Choroid plexus epithelial cell (primary cell): Measurements from ENCODE around the gene DENR.
A peak's percentile ranks its signal among the peaks of the same experiment; 100 is the strongest.

Experiments used
- DNase-seq: peaks from one replicate; pipeline ENCODE4 v3.0.0-alpha.2; 2010; ENCODE audit warnings: low read depth
- H3K4me3 ChIP-seq: 2 replicates; pipeline ENCODE4 v1.5.1; 2011; ENCODE audit warnings: low read depth, mild to moderate bottlenecking, control low read depth, low read length, moderate library complexity
- TF ChIP-seq, protein P1 (sequence below): conservative IDR thresholded peaks from 2 replicates; pipeline ENCODE4 v1.5.1; 2011; ENCODE audit warnings: low read depth, mild to moderate bottlenecking, control low read depth, inconsistent platforms, low read length, moderate library complexity

Gene DENR

DNA sequence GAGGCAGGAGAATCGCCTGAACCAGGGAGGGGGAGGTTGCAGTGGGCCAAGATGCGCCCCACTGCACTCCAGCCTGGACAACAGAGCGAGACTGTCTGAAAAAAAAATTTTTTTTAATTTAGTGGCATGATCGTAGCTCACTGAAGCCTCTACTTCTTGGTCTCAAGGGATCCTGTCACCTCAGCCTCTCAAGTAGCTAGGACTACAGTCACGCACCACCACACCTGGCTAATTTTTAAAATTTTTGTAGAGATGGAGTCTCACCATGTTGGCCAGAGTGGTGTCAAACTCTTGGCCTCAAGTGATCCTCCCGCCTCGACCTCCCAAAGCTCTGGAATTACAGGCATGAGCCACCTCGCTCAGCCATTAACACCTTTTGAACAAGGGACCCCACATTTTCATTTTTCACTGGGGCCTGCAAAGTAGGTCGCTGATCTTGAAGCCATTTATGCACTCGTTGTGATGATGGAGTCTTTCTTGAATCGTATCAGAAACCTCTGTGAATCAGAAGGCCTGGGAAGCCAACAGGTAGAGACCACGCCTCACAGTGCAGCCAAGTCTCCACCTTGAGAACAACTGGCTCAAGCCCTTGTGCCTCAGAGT, 27.9 kb upstream of the DENR start:
- H3K4me3 ChIP-seq = no peak overlapping the region
- no peak for DNase-seq
- TF ChIP-seq, protein P1, sequence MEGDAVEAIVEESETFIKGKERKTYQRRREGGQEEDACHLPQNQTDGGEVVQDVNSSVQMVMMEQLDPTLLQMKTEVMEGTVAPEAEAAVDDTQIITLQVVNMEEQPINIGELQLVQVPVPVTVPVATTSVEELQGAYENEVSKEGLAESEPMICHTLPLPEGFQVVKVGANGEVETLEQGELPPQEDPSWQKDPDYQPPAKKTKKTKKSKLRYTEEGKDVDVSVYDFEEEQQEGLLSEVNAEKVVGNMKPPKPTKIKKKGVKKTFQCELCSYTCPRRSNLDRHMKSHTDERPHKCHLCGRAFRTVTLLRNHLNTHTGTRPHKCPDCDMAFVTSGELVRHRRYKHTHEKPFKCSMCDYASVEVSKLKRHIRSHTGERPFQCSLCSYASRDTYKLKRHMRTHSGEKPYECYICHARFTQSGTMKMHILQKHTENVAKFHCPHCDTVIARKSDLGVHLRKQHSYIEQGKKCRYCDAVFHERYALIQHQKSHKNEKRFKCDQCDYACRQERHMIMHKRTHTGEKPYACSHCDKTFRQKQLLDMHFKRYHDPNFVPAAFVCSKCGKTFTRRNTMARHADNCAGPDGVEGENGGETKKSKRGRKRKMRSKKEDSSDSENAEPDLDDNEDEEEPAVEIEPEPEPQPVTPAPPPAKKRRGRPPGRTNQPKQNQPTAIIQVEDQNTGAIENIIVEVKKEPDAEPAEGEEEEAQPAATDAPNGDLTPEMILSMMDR = no peak

DNA sequence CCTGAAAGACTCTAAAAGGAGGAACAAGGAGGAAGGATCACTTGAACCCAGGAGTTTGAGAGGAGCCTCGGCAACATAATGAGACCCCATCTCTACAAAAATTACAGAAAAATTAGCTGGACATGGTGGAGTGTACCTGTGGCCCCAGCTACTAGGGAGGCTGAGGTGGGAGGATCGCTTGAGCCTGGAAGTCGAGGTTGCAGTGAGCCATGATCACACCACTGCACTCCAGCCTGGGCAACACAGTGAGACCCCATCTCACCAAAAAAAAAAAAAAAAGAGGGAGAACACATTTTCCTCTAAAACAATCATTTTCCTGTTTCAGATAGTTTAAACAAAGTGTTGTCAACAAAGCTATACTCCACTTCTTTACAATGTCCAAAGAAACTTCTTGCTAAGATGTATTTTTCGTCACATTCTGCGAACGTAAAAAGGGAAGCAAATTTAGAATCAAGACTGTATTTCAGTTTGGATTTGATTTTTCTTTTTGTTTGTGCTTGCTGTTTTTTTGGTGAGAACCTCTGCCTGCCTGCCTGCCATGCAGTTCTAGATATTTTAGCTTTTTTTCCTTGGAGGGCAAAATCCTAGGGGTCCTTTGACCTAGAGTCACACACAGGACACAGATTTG, 27.1 kb upstream of the DENR start:
- TF ChIP-seq, protein P1 = no peak
- no peak overlapping the region for H3K4me3 ChIP-seq

DNA sequence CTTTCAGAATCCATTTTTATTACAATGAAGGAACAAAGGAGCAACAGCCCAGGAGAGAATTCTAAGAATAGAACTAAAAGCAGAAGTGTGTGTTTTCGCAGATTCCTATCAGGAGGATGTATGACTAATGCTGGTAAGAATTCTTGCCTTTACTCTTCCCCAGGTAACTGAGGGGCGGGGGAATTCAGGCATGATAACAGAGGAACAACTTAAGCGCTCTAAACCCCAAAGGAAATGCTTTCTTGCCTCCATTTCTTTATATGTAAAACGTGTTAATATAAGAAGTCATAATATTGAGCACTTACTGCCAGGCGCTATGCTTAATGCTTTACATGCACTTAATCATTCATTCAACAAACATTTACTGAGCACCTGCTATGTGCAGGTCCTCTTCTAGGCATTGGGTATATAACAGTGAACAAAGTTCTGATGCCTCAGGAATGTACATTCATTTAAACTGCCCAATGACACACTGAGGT, 26.5 kb upstream of the DENR start:
- no peak overlapping the region for H3K4me3 ChIP-seq
- peak; percentile 61 for DNase-seq
- TF ChIP-seq, protein P1 = no peak

More for the DNA sequence above, 27.1 kb upstream of the DENR start:
- DNase-seq = no peak

DNA sequence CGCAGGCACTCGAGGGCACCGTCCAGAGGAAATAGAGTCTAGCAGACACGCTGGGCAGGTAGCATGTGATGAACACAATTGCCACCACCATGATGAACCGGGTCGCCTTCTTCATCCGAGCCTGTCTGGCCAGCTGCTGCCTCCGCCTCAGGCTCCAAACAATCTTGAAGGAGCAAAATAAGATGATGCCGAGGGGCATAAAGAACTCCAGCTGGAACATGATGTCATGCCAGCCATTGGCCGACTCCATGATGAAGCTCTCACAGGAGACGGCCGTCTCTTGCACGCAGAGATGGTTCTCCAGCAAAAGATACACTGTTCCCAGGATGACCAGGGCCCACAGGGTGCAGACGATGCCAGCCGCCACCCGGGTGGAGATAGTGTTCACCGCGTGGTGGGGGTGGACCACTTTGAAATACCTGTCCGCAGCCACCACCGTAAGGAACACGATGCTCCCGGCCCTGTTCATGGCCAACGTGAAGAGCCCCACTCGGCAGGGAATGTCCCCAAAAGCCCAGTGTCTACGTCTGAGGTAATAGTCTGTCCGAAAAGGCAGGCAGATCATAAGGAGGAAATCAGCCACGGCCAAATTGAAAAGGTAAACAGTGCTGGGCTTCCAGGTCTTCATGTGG, 22.9 kb upstream of the DENR start:
- H3K4me3 ChIP-seq = peak overlapping the region; percentile 56
- no peak for DNase-seq
- TF ChIP-seq, protein P1 = no peak

DNA sequence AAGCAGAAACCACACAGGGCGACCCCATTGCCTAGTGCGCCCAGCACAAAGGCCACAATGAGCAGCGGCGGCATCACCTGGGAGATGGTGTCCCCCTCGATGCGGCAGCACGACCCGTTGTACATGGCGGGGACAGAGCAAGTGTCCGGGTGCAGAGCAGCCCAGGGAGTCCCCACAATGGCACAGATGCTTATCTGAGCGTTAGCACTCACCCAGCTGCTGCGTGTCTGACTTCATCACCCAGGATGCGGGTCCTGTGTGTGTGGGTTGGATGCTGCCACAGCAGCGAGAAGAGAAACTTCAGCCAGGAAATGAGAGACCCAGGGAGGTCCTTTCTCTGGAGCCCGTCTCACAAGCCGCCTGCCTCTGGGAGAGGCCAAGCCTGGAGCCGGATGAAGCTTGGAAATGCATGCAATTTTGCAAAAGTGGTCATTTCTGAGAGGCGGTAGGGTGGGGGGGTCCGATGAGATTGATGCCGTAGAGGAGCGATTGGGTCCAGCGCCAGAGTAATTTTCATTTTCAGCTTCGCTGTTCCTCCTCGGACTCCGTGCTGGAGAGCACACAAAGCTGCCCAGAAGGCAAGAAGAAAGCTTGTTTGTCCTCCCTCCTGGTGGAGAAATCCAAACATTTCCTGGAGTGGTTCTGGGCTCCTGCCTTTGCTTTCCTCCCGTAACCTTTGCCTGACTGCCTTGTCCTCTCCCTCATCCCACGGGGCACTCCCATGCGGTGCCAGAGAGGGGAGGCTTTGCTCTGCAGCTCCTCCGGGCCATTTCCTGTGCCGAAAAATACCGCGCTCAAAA, 22.2 kb upstream of the DENR start, which contains the start of gene HCAR1:
TSS of gene HCAR1 (minus strand) at position 630 of the 800 bp plus-strand sequence. CDS start at position 125, 505 bp downstream.
- TF ChIP-seq, protein P1 = peak; percentile 45
- DNase-seq = peak; percentile 63
- H3K4me3 ChIP-seq = peak within 1 kb of the TSS; percentile 56

DNA sequence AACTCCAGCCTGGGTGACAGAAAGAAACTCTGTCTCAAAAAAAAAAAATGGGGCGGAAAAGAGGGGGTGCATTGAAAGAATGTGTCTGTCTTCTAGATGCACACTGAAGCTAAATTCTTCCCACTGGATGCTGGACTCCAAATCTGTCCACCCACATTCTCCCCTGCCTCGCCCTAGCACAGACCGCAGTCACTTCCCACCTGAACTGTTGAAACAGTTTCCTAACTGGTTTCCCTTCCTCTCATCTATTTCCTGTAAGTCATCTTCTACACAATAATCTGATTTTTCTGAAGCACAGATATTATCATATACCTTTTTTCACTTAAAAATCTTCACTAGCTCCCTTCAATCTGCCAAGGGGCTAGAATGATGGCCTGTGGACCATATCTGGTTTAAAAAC, 20.5 kb upstream of the DENR start:
- H3K4me3 ChIP-seq = no peak overlapping the region
- no peak for DNase-seq
- TF ChIP-seq, protein P1 = no peak
